Esophagus muscularis mucosa (tissue), 3 donors: ENCODE data around the gene SLC8A1.

Experiments
- POLR2A ChIP-seq: fragments of 450-650 bp; IDR thresholded peaks from one replicate; pipeline ENCODE4 v1.6.1; 2017; ENCODE audit warnings: antibody characterized with exemption, moderate library complexity, mild to moderate bottlenecking, low read depth
- POLR2AphosphoS5 ChIP-seq, 2 donors: sonication (generic); formaldehyde crosslinking; IDR thresholded peaks; one replicate each; pipeline ENCODE4 v1.6.1; 2017; ENCODE audit warnings: antibody characterized with exemption in 2 of 2
- TF ChIP-seq, protein P1 (sequence below), 3 experiments: fragments of 200-600 bp in 2 of 3; fragments of 450-650 bp in 1 of 3; sonication (generic) in 2 of 3; IDR thresholded peaks; one replicate each; pipeline ENCODE4 v1.5.1; 2017 to 2019; ENCODE audit warnings: antibody characterized with exemption in 3 of 3, mild to moderate bottlenecking in 2 of 3, moderate library complexity in 1 of 3

DNA sequence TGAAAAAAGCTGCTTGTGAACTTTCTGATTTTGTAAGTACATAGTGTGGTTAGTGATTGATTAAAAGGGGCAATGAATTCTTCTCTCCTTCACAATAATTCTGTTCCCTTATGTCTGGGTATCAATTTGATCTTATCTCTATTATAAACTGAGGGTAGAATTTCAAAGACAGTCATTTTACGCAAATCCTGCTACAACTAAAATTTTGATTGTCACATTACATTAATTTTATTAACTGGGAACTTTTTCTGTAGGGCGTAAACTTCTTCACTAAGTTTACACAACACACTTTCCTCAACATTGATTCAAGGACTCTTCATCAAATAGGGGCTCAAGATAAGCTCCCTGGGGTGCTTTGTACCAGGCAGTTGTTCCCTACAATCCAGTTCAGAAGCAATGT lies 5.0 kb upstream of the SLC8A1 start:
- TF ChIP-seq, protein P1, sequence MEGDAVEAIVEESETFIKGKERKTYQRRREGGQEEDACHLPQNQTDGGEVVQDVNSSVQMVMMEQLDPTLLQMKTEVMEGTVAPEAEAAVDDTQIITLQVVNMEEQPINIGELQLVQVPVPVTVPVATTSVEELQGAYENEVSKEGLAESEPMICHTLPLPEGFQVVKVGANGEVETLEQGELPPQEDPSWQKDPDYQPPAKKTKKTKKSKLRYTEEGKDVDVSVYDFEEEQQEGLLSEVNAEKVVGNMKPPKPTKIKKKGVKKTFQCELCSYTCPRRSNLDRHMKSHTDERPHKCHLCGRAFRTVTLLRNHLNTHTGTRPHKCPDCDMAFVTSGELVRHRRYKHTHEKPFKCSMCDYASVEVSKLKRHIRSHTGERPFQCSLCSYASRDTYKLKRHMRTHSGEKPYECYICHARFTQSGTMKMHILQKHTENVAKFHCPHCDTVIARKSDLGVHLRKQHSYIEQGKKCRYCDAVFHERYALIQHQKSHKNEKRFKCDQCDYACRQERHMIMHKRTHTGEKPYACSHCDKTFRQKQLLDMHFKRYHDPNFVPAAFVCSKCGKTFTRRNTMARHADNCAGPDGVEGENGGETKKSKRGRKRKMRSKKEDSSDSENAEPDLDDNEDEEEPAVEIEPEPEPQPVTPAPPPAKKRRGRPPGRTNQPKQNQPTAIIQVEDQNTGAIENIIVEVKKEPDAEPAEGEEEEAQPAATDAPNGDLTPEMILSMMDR (IDR thresholded peaks at IDR 0.05): no peak
- TF ChIP-seq POLR2A: no peak
- TF ChIP-seq POLR2AphosphoS5 (IDR thresholded peaks at IDR 0.05): no peak
